Measurements from ENCODE around the gene EIPR1. TPM values are rescaled to one million over a fixed set of nuclear protein-coding genes. Genes with fewer than 3 reads are reported as not detected.

Gene EIPR1
- total and polyA plus RNA-seq, 2 of the 13 experiments (the other 11 are each of a cell fraction or from before 2014, with no cell fraction given): 70.0 to 96.3 TPM

DNA sequence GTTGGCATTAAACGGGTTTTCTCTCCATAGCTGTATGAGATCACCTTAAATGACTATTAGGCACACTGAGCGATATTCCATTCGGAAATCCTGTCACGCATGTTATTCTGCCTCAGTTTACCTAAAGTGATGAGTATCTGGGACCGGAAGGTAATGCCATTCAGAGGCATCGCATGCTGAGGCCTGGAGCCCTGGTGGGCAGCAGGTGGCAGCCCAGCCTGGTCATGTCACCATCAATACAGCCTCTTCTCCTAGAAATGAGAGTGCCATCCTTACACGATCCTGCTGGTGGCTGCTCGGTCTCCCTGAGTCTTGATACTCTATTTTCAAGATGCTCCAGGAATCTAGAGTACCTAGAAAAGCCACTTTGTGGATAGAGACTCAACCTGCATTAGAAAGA, 119.8 kb downstream of the EIPR1 start:
- ChIA-PET POLR2A (no interaction called here), CTCF (ENCODE audit: low intra/inter-chr PET ratio, low total read pairs) (no interaction called here)
- no peak for DNase-seq (ENCODE audit: low spot score)
- H4K20me1 ChIP-seq (ENCODE audit: insufficient read depth, low read length): peaks cover 4% of the 10 kb centered on the region; the same call in 1 of the 2 replicates
- no peak overlapping the region for H3K27ac ChIP-seq (ENCODE audit: extremely low read length, insufficient read depth, low read length)
- no TSS peak for BruUV-seq (replicated peaks)
- peaks cover 3% of the 10 kb centered on the region for H3K79me2 ChIP-seq (ENCODE audit: insufficient read depth, low read length)
- no peak for ATAC-seq
- H3K4me1 ChIP-seq (ENCODE audit: insufficient read depth, low read length): peaks cover 10% of the 10 kb centered on the region
- in situ Hi-C loops (cut with HindIII; ENCODE audit: extremely low pct_ligation_motif_present, low pct_unique_long_range_greater_than_20kb) (no loop called here), intact Hi-C loops (cut with micrococcal nuclease; ENCODE audit: unreplicated experiment) (no loop called here)
- no peaks in the 10 kb centered on the region for H3K9me3 ChIP-seq (ENCODE audit: low read length)
- H3K4me2 ChIP-seq (ENCODE audit: low read depth, low read length): no peak overlapping the region
- H3K27me3 ChIP-seq (ENCODE audit: control insufficient read depth in 1 of 2, insufficient read depth in 2 of 2, low read length in 2 of 2): no peaks in the 10 kb centered on the region
- 98% methylated on average over 8 of the region's 8 CpGs for WGBS (ENCODE audit: low lambda C conversion rate)
- peaks cover 13 to 40% of the 10 kb centered on the region in 2 experiments; a peak in 3 of 5 replicates for H3K36me3 ChIP-seq (replicated peaks in 1 of 2; ENCODE audit: control insufficient read depth in 1 of 2, insufficient read depth in 2 of 2, low read length in 2 of 2)
- H3K4me3 ChIP-seq (replicated peaks in 1 of 3; ENCODE audit: insufficient read depth in 1 of 3, low read depth in 2 of 3, low read length in 3 of 3): no peak overlapping the region
- FAIRE-seq: no peak
- no peak overlapping the region for H3K9ac ChIP-seq (ENCODE audit: insufficient read depth, low read depth, low read length)
- H2AFZ ChIP-seq (ENCODE audit: low read length): no peak overlapping the region
- TF ChIP-seq PAF1 (CRISPR knock-in tag; IDR thresholded peaks at IDR 0.05): no peak

DNA sequence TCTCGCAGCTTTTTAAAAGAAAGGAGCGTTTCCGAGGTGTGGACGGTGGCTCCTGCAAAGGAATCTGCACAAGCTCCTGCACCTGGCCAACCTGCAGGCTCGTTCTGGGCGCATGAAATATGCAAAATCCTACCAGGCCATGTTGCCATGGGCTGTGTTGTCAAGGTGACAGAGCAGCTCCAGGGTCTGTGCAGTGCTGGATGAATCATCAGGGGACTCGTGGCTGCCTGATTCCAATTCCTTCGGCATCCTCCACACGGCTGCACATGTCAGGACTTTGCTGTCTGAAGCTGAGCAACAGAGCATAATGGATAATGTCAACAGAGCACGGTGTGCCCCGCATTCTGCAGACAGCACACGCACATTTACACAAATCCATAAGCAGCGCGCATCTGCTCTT, 120.5 kb downstream of the EIPR1 start:
- ATAC-seq (no peak), DNase-seq (ENCODE audit: low spot score) (no peak), FAIRE-seq (no peak)
- ChIA-PET CTCF (ENCODE audit: low intra/inter-chr PET ratio, low total read pairs) (no interaction called here), POLR2A (no interaction called here)
- in situ Hi-C loops (cut with HindIII; ENCODE audit: extremely low pct_ligation_motif_present, low pct_unique_long_range_greater_than_20kb): no loop called here
- Histone ChIP-seq H3K9me3 (ENCODE audit: low read length) (no peaks in the 10 kb centered on the region), H3K27ac (ENCODE audit: extremely low read length, insufficient read depth, low read length) (no peak overlapping the region), H3K27me3 (ENCODE audit: control insufficient read depth in 1 of 2, insufficient read depth in 2 of 2, low read length in 2 of 2) (no peaks in the 10 kb centered on the region), H3K36me3 (replicated peaks in 1 of 2; ENCODE audit: control insufficient read depth in 1 of 2, insufficient read depth in 2 of 2, low read length in 2 of 2) (peaks cover 14 to 40% of the 10 kb centered on the region in 2 experiments; a peak in 3 of 5 replicates), H2AFZ (ENCODE audit: low read length) (no peak overlapping the region), H3K79me2 (ENCODE audit: insufficient read depth, low read length) (peaks cover 3% of the 10 kb centered on the region), H3K9ac (ENCODE audit: insufficient read depth, low read depth, low read length) (no peak overlapping the region), H4K20me1 (ENCODE audit: insufficient read depth, low read length) (0 out of 2 replicates have a peak, but pooled peaks cover 4% of the 10 kb centered on the region), H3K4me1 (ENCODE audit: insufficient read depth, low read length) (peaks cover 14% of the 10 kb centered on the region), H3K4me3 (replicated peaks in 1 of 3; ENCODE audit: insufficient read depth in 1 of 3, low read depth in 2 of 3, low read length in 3 of 3) (no peak overlapping the region), H3K4me2 (ENCODE audit: low read depth, low read length) (no peak overlapping the region)
- intact Hi-C loops (cut with micrococcal nuclease; ENCODE audit: unreplicated experiment): no loop called here
- WGBS (ENCODE audit: low lambda C conversion rate): 97% methylated on average over 14 of the region's 14 CpGs
- no TSS peak for BruUV-seq (replicated peaks)
- TF ChIP-seq ZNF501 (CRISPR knock-in tag; IDR thresholded peaks at IDR 0.05) (no peak), CBX1 (IDR thresholded peaks at IDR 0.05; ENCODE audit: low read depth) (no peak), ZNF468 (CRISPR knock-in tag; IDR thresholded peaks at IDR 0.05) (no peak), TBX3 (IDR thresholded peaks at IDR 0.05; ENCODE audit: borderline replicate concordance) (no peak), ISL2 (CRISPR knock-in tag; IDR thresholded peaks at IDR 0.05) (no peak)
- TF ChIP-seq, protein P1, sequence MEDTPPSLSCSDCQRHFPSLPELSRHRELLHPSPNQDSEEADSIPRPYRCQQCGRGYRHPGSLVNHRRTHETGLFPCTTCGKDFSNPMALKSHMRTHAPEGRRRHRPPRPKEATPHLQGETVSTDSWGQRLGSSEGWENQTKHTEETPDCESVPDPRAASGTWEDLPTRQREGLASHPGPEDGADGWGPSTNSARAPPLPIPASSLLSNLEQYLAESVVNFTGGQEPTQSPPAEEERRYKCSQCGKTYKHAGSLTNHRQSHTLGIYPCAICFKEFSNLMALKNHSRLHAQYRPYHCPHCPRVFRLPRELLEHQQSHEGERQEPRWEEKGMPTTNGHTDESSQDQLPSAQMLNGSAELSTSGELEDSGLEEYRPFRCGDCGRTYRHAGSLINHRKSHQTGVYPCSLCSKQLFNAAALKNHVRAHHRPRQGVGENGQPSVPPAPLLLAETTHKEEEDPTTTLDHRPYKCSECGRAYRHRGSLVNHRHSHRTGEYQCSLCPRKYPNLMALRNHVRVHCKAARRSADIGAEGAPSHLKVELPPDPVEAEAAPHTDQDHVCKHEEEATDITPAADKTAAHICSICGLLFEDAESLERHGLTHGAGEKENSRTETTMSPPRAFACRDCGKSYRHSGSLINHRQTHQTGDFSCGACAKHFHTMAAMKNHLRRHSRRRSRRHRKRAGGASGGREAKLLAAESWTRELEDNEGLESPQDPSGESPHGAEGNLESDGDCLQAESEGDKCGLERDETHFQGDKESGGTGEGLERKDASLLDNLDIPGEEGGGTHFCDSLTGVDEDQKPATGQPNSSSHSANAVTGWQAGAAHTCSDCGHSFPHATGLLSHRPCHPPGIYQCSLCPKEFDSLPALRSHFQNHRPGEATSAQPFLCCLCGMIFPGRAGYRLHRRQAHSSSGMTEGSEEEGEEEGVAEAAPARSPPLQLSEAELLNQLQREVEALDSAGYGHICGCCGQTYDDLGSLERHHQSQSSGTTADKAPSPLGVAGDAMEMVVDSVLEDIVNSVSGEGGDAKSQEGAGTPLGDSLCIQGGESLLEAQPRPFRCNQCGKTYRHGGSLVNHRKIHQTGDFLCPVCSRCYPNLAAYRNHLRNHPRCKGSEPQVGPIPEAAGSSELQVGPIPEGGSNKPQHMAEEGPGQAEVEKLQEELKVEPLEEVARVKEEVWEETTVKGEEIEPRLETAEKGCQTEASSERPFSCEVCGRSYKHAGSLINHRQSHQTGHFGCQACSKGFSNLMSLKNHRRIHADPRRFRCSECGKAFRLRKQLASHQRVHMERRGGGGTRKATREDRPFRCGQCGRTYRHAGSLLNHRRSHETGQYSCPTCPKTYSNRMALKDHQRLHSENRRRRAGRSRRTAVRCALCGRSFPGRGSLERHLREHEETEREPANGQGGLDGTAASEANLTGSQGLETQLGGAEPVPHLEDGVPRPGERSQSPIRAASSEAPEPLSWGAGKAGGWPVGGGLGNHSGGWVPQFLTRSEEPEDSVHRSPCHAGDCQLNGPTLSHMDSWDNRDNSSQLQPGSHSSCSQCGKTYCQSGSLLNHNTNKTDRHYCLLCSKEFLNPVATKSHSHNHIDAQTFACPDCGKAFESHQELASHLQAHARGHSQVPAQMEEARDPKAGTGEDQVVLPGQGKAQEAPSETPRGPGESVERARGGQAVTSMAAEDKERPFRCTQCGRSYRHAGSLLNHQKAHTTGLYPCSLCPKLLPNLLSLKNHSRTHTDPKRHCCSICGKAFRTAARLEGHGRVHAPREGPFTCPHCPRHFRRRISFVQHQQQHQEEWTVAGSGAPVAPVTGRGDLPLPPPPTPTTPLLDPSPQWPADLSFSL (CRISPR knock-in tag; IDR thresholded peaks at IDR 0.05): no peak
- TF ChIP-seq, protein P2, sequence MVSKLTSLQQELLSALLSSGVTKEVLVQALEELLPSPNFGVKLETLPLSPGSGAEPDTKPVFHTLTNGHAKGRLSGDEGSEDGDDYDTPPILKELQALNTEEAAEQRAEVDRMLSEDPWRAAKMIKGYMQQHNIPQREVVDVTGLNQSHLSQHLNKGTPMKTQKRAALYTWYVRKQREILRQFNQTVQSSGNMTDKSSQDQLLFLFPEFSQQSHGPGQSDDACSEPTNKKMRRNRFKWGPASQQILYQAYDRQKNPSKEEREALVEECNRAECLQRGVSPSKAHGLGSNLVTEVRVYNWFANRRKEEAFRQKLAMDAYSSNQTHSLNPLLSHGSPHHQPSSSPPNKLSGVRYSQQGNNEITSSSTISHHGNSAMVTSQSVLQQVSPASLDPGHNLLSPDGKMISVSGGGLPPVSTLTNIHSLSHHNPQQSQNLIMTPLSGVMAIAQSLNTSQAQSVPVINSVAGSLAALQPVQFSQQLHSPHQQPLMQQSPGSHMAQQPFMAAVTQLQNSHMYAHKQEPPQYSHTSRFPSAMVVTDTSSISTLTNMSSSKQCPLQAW (CRISPR knock-in tag; IDR thresholded peaks at IDR 0.05): no peak
- TF ChIP-seq, protein P3, sequence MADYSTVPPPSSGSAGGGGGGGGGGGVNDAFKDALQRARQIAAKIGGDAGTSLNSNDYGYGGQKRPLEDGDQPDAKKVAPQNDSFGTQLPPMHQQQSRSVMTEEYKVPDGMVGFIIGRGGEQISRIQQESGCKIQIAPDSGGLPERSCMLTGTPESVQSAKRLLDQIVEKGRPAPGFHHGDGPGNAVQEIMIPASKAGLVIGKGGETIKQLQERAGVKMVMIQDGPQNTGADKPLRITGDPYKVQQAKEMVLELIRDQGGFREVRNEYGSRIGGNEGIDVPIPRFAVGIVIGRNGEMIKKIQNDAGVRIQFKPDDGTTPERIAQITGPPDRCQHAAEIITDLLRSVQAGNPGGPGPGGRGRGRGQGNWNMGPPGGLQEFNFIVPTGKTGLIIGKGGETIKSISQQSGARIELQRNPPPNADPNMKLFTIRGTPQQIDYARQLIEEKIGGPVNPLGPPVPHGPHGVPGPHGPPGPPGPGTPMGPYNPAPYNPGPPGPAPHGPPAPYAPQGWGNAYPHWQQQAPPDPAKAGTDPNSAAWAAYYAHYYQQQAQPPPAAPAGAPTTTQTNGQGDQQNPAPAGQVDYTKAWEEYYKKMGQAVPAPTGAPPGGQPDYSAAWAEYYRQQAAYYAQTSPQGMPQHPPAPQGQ (CRISPR knock-in tag; IDR thresholded peaks at IDR 0.05; ENCODE audit: borderline replicate concordance): no peak

All from HepG2 (cell line).